ENCODE measurements around the gene CCDC170. TPM values are rescaled to one million over a fixed set of nuclear protein-coding genes. Genes with fewer than 3 reads are reported as not detected.
"Not testable (repeated sequence)": the region's sequence is repeated elsewhere in the genome, so short reads cannot be mapped to it uniquely, and the experiment has no call there.

CCDC170 gene
- total and polyA plus RNA-seq, 3 donors from 2014 or later = 3.1 to 9.5 (median 3.3) TPM

GRCh38 chr6:151451417-151451949 is 42.3 kb upstream of the CCDC170 start:
- no peaks in the 10 kb centered on the region for H3K36me3 ChIP-seq (ENCODE audit: low read depth, missing control alignments)
- intact Hi-C loops (cut with DNase I; ENCODE audit: low total_unique reads) = no loop called here
- H3K9me3 ChIP-seq = no peaks in the 10 kb centered on the region
- WGBS, 2 donors = 2 to 3% methylated on average over 22 of the region's 22 CpGs
- peak overlapping the region; percentile 76 to 86 for H3K4me3 ChIP-seq
- peak overlapping the region; percentile 34 to 85 for H3K27ac ChIP-seq
- H3K27me3 ChIP-seq = no peaks in the 10 kb centered on the region
- H3K4me1 ChIP-seq = peaks cover 17% of the 10 kb centered on the region
- no peak for DNase-seq
- no peak for TF ChIP-seq POLR2A (IDR thresholded peaks at IDR 0.05)
- no peak for TF ChIP-seq CTCF (IDR thresholded peaks at IDR 0.05)

- no peaks in the 10 kb centered on the region for H3K9me3 ChIP-seq
- peak; percentile 100 for DNase-seq
- WGBS, 2 donors = 0% methylated on average over 57 to 72 of the region's 74 CpGs
- H3K27me3 ChIP-seq = no peaks in the 10 kb centered on the region
- peak within 1 kb of the TSS; percentile 85 to 92 for H3K27ac ChIP-seq
- peak within 1 kb of the TSS; percentile 76 to 86 for H3K4me3 ChIP-seq
- no peaks in the 10 kb centered on the region for H3K36me3 ChIP-seq (ENCODE audit: low read depth, missing control alignments)
- peaks cover 17% of the 10 kb centered on the region for H3K4me1 ChIP-seq
- intact Hi-C loops (cut with DNase I; ENCODE audit: low total_unique reads) = no loop called here
- TF ChIP-seq POLR2A (IDR thresholded peaks at IDR 0.05) (no peak), CTCF (IDR thresholded peaks at IDR 0.05) (peak in 1 of 3 experiments; percentile 1)
Observed at GRCh38 chr6:151451950-151452749, 41.7 kb upstream of the CCDC170 start, which contains the start of gene RMND1. RMND1 (minus strand) TSS chr6:151452126; CDS start chr6:151445811, 6,315 bp downstream.

GRCh38 chr6:151452750-151453427 is 40.9 kb upstream of the CCDC170 start:
- Histone ChIP-seq H3K9me3 (no peaks in the 10 kb centered on the region), H3K4me3 (peak overlapping the region; percentile 76 to 86), H3K27ac (peak overlapping the region; percentile 85 to 92), H3K36me3 (ENCODE audit: low read depth, missing control alignments) (no peaks in the 10 kb centered on the region), H3K27me3 (no peaks in the 10 kb centered on the region), H3K4me1 (peaks cover 17% of the 10 kb centered on the region)
- intact Hi-C loops (cut with DNase I; ENCODE audit: low total_unique reads) = no loop called here
- peak; percentile 60 for DNase-seq
- TF ChIP-seq CTCF (IDR thresholded peaks at IDR 0.05) (peak in 1 of 3 experiments; percentile 3), POLR2A (IDR thresholded peaks at IDR 0.05) (no peak)
- 1 to 2% methylated on average over 21 to 24 of the region's 24 CpGs for WGBS, 2 donors

- DNase-seq; H3K9me3 ChIP-seq; intact Hi-C loops (cut with DNase I; ENCODE audit: low total_unique reads); H3K27me3 ChIP-seq; H3K4me3 ChIP-seq; H3K36me3 ChIP-seq (ENCODE audit: low read depth, missing control alignments); H3K27ac ChIP-seq: not testable (repeated sequence)
- H3K4me1 ChIP-seq = peaks cover 17% of the 10 kb centered on the region
- WGBS, 2 donors = 81 to 94% methylated on average over 10 of the region's 10 CpGs
Observed at GRCh38 chr6:151455751-151456398, 37.9 kb upstream of the CCDC170 start.

- no peaks in the 10 kb centered on the region for H3K4me1 ChIP-seq
Observed at GRCh38 chr6:151461673-151462072, 32.1 kb upstream of the CCDC170 start.

More at GRCh38 chr6:151461673-151462072, 32.1 kb upstream of the CCDC170 start:
- Histone ChIP-seq H3K27ac (no peak overlapping the region), H3K27me3 (no peaks in the 10 kb centered on the region), H3K9me3 (no peaks in the 10 kb centered on the region), H3K4me3 (no peak overlapping the region), H3K36me3 (ENCODE audit: low read depth, missing control alignments) (no peaks in the 10 kb centered on the region)
- DNase-seq = no peak
- TF ChIP-seq CTCF (IDR thresholded peaks at IDR 0.05) (no peak), POLR2A (IDR thresholded peaks at IDR 0.05) (no peak)
- intact Hi-C loops (cut with DNase I; ENCODE audit: low total_unique reads) = no loop called here
- WGBS, 2 donors = 72 to 84% methylated on average over 4 of the region's 4 CpGs
